ENCODE results near the gene PORCN.

GRCh38 chrX:48480142-48480541 lies 28.6 kb upstream of the PORCN start:
- no peak for TF ChIP-seq POLR2A (IDR thresholded peaks at IDR 0.05)
- no peak for TF ChIP-seq EP300 (IDR thresholded peaks at IDR 0.05)
- no peak for TF ChIP-seq CTCF (IDR thresholded peaks at IDR 0.05)

All from sigmoid colon (tissue), 4 donors.